Upper lobe of left lung (tissue), 4 donors: ENCODE measurements around the gene AMDHD1.

ENCODE experiments used
- EP300 ChIP-seq, 4 donors: sonication (generic); formaldehyde crosslinking; IDR thresholded peaks; one replicate each; pipeline ENCODE4 v1.5.1; 2017; ENCODE audit warnings: antibody characterized with exemption in 4 of 4, control low read depth in 2 of 4
- TF ChIP-seq, protein P1 (sequence below), 6 experiments: fragments of 450-650 bp in 4 of 6; fragments of 200-600 bp in 2 of 6; sonication (generic) in 2 of 6; IDR thresholded peaks; one replicate each; pipeline ENCODE4 v1.5.1; 2016 to 2019; ENCODE audit warnings: antibody characterized with exemption in 6 of 6

DNA sequence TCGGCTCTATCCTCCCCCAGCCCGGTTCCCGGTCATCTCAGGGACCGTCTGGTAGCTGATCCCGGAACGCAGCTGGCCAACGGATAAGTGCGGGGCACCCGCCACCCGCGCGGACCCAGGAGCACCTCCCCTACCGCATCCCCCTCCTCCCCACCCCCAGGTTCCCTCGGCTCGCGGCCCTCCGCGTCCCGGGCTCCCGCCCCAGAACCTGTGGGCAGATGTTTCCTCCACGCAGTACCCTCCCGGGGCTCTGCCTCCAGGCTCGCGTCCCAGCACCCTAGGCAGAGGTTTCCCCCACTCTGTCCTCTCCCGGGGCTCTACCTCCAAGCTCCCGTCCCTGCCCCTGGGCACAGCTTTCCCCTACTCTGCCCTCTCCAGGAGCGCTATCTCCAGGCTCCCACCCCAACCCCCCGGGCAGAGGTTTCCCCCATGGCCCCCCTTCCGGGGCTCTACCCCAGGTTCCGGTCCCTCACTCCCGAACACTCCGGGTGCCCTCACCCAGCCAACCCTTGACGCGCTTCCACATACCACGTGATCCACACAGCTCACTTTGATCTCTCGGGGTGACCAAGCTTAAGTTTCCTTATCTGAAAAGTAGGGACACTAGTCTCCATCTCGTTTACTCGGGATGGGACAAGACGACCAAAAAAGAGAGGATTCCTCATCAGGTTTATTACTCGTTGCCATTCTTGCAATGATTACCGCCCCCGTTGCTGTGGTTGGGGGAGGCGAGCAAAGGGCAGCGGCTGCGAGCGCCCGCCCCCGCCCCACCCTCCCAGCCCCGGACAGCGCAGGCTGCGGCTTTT, 404 bp upstream of the AMDHD1 start, which contains the start of gene CCDC38:
- no peak for TF ChIP-seq EP300 (IDR thresholded peaks at IDR 0.05)
- TF ChIP-seq, protein P1, sequence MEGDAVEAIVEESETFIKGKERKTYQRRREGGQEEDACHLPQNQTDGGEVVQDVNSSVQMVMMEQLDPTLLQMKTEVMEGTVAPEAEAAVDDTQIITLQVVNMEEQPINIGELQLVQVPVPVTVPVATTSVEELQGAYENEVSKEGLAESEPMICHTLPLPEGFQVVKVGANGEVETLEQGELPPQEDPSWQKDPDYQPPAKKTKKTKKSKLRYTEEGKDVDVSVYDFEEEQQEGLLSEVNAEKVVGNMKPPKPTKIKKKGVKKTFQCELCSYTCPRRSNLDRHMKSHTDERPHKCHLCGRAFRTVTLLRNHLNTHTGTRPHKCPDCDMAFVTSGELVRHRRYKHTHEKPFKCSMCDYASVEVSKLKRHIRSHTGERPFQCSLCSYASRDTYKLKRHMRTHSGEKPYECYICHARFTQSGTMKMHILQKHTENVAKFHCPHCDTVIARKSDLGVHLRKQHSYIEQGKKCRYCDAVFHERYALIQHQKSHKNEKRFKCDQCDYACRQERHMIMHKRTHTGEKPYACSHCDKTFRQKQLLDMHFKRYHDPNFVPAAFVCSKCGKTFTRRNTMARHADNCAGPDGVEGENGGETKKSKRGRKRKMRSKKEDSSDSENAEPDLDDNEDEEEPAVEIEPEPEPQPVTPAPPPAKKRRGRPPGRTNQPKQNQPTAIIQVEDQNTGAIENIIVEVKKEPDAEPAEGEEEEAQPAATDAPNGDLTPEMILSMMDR (IDR thresholded peaks at IDR 0.05) = no peak
